Activated naive CD4-positive, alpha-beta T cell treated with Interleukin-2 at 50 U/mL for 16 hours (primary cell): ENCODE measurements around the gene PSMG1.
A peak's percentile ranks its signal among the peaks of the same experiment; 100 is the strongest.
"Not testable (repeated sequence)": the region's sequence is repeated elsewhere in the genome, so short reads cannot be mapped to it uniquely, and the experiment has no call there.

Experiments
- DNase-seq: peaks from one replicate; pipeline ENCODE4 v3.0.0-alpha.2; 2020

Gene PSMG1

GRCh38 chr21:39183272-39184049 lies at the start of gene PSMG1:
PSMG1 (minus strand) TSS chr21:39183451; CDS start chr21:39183385, 66 bp downstream.
- peak; percentile 95 for DNase-seq

- DNase-seq, result no peak
These were observed 49.6 kb upstream of the PSMG1 start for GRCh38 chr21:39232861-39233291.

GRCh38 chr21:39224930-39225329 lies 41.7 kb upstream of the PSMG1 start:
- no peak for DNase-seq

- no peak for DNase-seq
These were observed 38.8 kb upstream of the PSMG1 start for GRCh38 chr21:39221997-39222486.

GRCh38 chr21:39221282-39221996 lies 38.2 kb upstream of the PSMG1 start:
- no peak for DNase-seq

GRCh38 chr21:39220875-39221274 lies 37.6 kb upstream of the PSMG1 start:
- DNase-seq, result not testable (repeated sequence)

GRCh38 chr21:39220150-39220549 lies 36.9 kb upstream of the PSMG1 start:
- no peak for DNase-seq

GRCh38 chr21:39218082-39218409 lies 34.8 kb upstream of the PSMG1 start:
- no peak for DNase-seq

- no peak for DNase-seq
These were observed 34.3 kb upstream of the PSMG1 start for GRCh38 chr21:39217356-39218081.

GRCh38 chr21:39216290-39216689 lies 33.0 kb upstream of the PSMG1 start:
- DNase-seq, result no peak

GRCh38 chr21:39215078-39215477 lies 31.8 kb upstream of the PSMG1 start:
- DNase-seq, result no peak

- no peak for DNase-seq
These were observed 26.1 kb upstream of the PSMG1 start for GRCh38 chr21:39209334-39209688.

- no peak for DNase-seq
These were observed 25.5 kb upstream of the PSMG1 start for GRCh38 chr21:39208624-39209333.

GRCh38 chr21:39204134-39204533 lies 20.9 kb upstream of the PSMG1 start:
- DNase-seq, result no peak

GRCh38 chr21:39198800-39199199 lies 15.5 kb upstream of the PSMG1 start:
- no peak for DNase-seq

- no peak for DNase-seq
These were observed 14.4 kb upstream of the PSMG1 start for GRCh38 chr21:39197448-39198233.

- no peak for DNase-seq
These were observed 13.6 kb upstream of the PSMG1 start for GRCh38 chr21:39196838-39197237.

- DNase-seq, result no peak
These were observed 13.1 kb upstream of the PSMG1 start for GRCh38 chr21:39196310-39196709.

- DNase-seq, result no peak
These were observed 10.1 kb upstream of the PSMG1 start for GRCh38 chr21:39193380-39193779.

- DNase-seq, result no peak
These were observed 6.8 kb upstream of the PSMG1 start for GRCh38 chr21:39189857-39190604.

- DNase-seq, result no peak
These were observed 5.4 kb upstream of the PSMG1 start for GRCh38 chr21:39188521-39189139.
